Chondrocyte (in vitro differentiated cells): Measurements from ENCODE around the gene MAD1L1. TPM values are rescaled to one million over a fixed set of nuclear protein-coding genes. Genes with fewer than 3 reads are reported as not detected.

Source experiments
- DNase-seq: peaks from one replicate; pipeline ENCODE4 v3.0.0; 2021; ENCODE audit warnings: mixed read lengths, low spot score
- H3K27ac Mint-ChIP-seq: one replicate; pipeline ENCODE4 v1.8.0; 2021; ENCODE audit warnings: mild to moderate bottlenecking, moderate library complexity, mixed read lengths; ENCODE audit not compliant: unreplicated experiment
- H3K27me3 Mint-ChIP-seq: 2 replicates; pipeline ENCODE4 v1.8.0; 2021; ENCODE audit warnings: low read depth, mixed read lengths
- H3K36me3 Mint-ChIP-seq: 2 replicates; pipeline ENCODE4 v1.8.0; 2021; ENCODE audit warnings: low read depth, mixed read lengths
- H3K4me1 Mint-ChIP-seq: 2 replicates; pipeline ENCODE4 v1.8.0; 2021; ENCODE audit warnings: low read depth, mild to moderate bottlenecking, mixed read lengths
- H3K4me3 Mint-ChIP-seq: one replicate; pipeline ENCODE4 v1.8.0; 2021; ENCODE audit warnings: mild to moderate bottlenecking, moderate library complexity, mixed read lengths; ENCODE audit not compliant: unreplicated experiment
- H3K9me3 Mint-ChIP-seq: 2 replicates; pipeline ENCODE4 v1.8.0; 2021; ENCODE audit warnings: low read depth, mixed read lengths
- total RNA-seq: library from RNA; stranded (reverse); gene quantifications from 3 replicates; pipeline ENCODE4 v1.2.1, GENCODE V29; 2021
- TF ChIP-seq, protein P1 (sequence below): fragments of 200-600 bp; sonication (generic); IDR thresholded peaks from 2 replicates; pipeline ENCODE4 v1.5.0; 2021; ENCODE audit warnings: antibody characterized with exemption, mild to moderate bottlenecking, moderate library complexity

The MAD1L1 gene
- total RNA-seq, 1 donor from 2014 or later = 22.7 TPM

DNA sequence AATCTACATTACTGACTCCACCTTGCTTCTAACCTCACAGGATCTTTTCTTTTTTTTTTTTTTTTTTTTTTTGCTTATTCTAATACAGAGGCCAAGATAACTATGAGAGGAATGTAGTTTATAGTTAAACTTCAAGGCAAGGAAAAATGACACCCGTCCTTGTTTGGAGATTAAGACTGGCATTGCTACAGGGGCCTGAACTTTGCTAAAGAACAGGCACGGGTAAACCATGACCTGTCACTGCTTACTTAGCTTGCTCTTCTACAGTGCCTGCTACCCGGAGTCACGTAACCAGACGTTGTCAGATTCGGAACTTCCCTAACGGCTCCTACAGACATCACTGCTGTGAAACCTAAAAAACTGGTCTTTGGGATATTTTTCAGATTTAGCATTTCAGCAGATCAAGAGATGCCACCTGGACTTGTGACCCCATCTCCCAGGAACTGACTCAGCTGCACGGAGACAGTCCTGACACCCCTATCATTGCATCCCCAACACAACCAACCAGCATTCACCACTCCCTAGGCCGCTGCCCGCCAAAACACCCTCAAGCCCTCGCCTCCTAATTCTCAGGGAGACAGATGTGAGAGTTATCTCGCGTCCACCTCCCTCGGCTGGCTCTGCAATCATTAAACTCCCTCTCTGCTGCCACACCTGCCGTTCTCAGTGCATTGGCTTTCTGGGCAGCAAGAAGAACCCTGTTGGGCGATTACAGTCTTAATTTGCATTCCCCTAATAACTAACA, 27.5 kb downstream of the MAD1L1 start:
- peak overlapping the region; percentile 41 for H3K27ac Mint-ChIP-seq
- H3K4me1 Mint-ChIP-seq = peaks cover 13% of the 10 kb centered on the region

GRCh38 chr7:2204446-2204845, 28.3 kb downstream of the MAD1L1 start:
- DNase-seq = no peak
- Mint-ChIP-seq H3K4me3 (no peak overlapping the region), H3K27me3 (no peaks in the 10 kb centered on the region), H3K27ac (no peak overlapping the region), H3K36me3 (peaks cover 21% of the 10 kb centered on the region), H3K9me3 (no peaks in the 10 kb centered on the region), H3K4me1 (peaks cover 13% of the 10 kb centered on the region)
- TF ChIP-seq, protein P1, sequence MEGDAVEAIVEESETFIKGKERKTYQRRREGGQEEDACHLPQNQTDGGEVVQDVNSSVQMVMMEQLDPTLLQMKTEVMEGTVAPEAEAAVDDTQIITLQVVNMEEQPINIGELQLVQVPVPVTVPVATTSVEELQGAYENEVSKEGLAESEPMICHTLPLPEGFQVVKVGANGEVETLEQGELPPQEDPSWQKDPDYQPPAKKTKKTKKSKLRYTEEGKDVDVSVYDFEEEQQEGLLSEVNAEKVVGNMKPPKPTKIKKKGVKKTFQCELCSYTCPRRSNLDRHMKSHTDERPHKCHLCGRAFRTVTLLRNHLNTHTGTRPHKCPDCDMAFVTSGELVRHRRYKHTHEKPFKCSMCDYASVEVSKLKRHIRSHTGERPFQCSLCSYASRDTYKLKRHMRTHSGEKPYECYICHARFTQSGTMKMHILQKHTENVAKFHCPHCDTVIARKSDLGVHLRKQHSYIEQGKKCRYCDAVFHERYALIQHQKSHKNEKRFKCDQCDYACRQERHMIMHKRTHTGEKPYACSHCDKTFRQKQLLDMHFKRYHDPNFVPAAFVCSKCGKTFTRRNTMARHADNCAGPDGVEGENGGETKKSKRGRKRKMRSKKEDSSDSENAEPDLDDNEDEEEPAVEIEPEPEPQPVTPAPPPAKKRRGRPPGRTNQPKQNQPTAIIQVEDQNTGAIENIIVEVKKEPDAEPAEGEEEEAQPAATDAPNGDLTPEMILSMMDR = no peak

More for the DNA sequence above, 27.5 kb downstream of the MAD1L1 start:
- no peaks in the 10 kb centered on the region for H3K9me3 Mint-ChIP-seq
- peak; percentile 57 for DNase-seq
- H3K36me3 Mint-ChIP-seq = peaks cover 19% of the 10 kb centered on the region
- H3K27me3 Mint-ChIP-seq = no peaks in the 10 kb centered on the region
- H3K4me3 Mint-ChIP-seq = no peak overlapping the region
- TF ChIP-seq, protein P1 = no peak

GRCh38 chr7:2203766-2204300, 28.9 kb downstream of the MAD1L1 start:
- no peak overlapping the region for H3K4me3 Mint-ChIP-seq
- DNase-seq = no peak
- H3K27me3 Mint-ChIP-seq = no peaks in the 10 kb centered on the region
- peaks cover 13% of the 10 kb centered on the region for H3K4me1 Mint-ChIP-seq
- H3K9me3 Mint-ChIP-seq = no peaks in the 10 kb centered on the region
- peaks cover 21% of the 10 kb centered on the region for H3K36me3 Mint-ChIP-seq
- H3K27ac Mint-ChIP-seq = no peak overlapping the region
- TF ChIP-seq, protein P1 = no peak

- Mint-ChIP-seq H3K27me3 (no peaks in the 10 kb centered on the region), H3K4me1 (peaks cover 13% of the 10 kb centered on the region), H3K9me3 (no peaks in the 10 kb centered on the region), H3K4me3 (no peak overlapping the region), H3K27ac (no peak overlapping the region), H3K36me3 (peaks cover 14% of the 10 kb centered on the region)
- DNase-seq = peak; percentile 81
- TF ChIP-seq, protein P1 = peak; percentile 26
Measured at GRCh38 chr7:2202901-2203765, 29.6 kb downstream of the MAD1L1 start.

DNA sequence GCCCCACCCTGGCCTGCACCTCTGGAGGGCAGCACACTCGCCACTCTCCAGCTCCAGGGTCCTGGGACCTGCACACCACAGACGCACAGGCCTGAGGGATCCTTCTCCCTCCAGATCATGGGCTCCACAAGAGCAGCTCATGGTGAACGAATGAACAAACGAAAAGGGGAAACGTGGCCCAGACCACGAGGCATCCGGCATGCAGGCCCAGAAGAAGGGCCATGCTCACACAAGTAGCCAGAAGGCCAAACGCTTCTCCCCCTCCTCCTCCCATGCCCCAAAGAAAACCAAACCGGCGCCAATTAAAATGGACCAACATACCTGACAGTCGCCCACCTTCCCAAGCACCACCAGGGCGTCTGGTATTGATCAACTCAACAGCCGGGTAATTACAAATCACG, 30.4 kb downstream of the MAD1L1 start:
- Mint-ChIP-seq H3K36me3 (peaks cover 8% of the 10 kb centered on the region), H3K9me3 (no peaks in the 10 kb centered on the region), H3K27ac (no peak overlapping the region), H3K4me1 (peaks cover 13% of the 10 kb centered on the region), H3K4me3 (no peak overlapping the region), H3K27me3 (no peaks in the 10 kb centered on the region)
- TF ChIP-seq, protein P1 = no peak
- DNase-seq = peak; percentile 58
